GM19240 (cell line): ENCODE results near the gene MED4.
"Not testable (repeated sequence)": the region's sequence is repeated elsewhere in the genome, so short reads cannot be mapped to it uniquely, and the experiment has no call there.

Experiments used
- DNase-seq: peaks from one replicate; pipeline ENCODE4 v3.0.0; 2011; ENCODE audit warnings: low spot score; ENCODE audit not compliant: insufficient read length

The MED4 gene

DNA sequence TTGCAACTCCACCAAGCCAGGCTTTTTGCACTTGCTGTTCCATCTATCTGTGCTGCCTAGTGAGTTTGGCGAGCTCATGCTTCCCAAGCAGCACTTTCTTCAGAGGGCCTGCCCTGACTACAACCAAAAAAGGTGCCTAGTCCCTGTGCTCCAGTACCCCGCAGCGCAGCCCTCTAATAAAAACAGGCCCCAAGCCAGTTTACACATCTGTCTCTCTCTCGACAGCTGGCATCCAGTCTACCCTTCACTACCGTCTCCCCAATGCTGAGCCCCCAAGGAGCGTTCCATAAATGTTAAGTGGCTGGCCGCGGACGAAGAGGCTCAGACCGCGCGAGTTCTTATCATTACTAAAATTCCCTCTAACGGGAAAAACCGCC lies 512 bp downstream of the MED4 start:
- DNase-seq = no peak

DNA sequence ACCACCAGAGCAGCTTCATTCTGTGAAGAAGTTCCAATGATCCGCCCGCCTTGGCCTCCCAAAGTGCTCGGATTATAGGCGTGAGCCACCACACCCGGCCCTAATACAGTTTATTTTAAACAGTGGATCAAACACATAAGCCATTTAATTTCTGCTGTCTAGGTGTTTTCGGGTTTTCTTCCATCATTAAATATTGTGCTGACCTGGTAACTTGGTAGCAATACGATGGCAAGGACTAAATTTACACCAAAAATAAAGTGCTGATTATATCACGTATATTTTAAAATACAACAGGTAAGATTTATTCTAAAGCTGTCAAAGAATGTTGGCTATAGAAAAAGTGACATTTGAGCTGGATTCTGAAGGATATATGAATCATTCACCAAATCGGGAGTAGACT lies 1.3 kb downstream of the MED4 start:
- DNase-seq = no peak

GRCh38 chr13:48086272-48086671 lies 8.6 kb downstream of the MED4 start:
- DNase-seq = no peak

GRCh38 chr13:48081739-48082138 lies 13.2 kb downstream of the MED4 start:
- DNase-seq = no peak

DNA sequence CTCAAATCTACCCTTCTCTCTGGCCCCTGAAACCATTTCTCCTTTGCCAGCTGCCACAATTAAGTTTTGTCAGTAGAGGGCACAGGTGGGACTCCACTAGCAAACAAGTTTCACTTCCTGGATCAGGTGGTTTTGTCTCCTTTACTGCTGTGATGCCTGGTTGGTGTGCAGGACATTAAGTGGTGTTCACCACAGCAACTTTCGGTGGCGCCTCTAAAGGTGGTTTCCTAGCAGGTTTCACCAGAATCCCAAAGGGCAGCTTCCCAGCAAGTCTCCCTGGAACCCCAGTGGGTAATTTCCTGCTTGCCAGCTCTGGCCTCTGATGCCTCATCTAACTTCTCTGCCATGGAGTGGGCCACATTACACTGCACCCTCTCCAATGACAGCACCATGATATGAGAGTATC lies 16.6 kb downstream of the MED4 start:
- DNase-seq = peak; percentile 57

- DNase-seq = no peak
Observed at GRCh38 chr13:48074006-48074405, 20.9 kb downstream of the MED4 start.

DNA sequence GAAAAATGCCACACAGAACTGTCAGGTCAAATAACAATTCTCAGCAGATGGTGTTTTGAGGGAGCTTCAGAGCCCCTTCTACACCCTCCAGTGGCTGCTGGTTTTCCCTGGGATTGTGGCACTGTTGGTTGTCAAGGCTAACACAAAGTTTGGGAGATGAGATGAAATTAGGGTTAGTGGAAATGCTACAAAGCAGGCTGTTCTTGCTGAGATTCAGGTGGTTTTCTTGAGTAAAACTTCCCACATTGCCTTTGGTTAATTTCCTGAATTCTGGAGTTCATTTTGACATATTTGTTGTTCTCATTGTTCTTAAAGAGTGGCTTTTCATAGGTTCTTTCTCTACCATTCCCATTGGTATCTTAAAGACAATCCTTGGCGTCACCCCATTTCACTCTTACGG lies 22.1 kb downstream of the MED4 start:
- DNase-seq = no peak

GRCh38 chr13:48072304-48072703 lies 22.6 kb downstream of the MED4 start:
- DNase-seq = no peak

DNA sequence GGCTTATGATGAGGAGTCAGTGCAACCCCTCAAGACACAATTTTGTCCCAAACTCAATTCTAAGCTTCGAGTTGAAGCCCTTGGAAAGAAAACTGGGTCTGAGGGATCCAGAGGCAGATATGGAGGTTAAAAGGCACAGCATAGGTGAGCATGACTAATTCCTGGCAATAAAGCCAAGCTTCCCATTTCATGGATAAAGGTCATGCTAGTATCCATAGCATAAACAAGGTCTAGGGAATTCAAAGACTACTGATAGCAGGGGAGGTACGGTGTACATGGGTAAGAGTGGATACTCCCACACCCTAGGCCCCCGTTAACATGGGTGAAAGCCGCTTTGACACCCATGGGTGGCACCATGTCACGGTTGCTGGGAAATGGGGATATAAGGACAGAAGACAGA lies 24.0 kb downstream of the MED4 start:
- no peak for DNase-seq

- DNase-seq = no peak
Observed at GRCh38 chr13:48069573-48069972, 25.3 kb downstream of the MED4 start.

- DNase-seq = no peak
Observed at GRCh38 chr13:48068952-48069351, 26.0 kb downstream of the MED4 start.

DNA sequence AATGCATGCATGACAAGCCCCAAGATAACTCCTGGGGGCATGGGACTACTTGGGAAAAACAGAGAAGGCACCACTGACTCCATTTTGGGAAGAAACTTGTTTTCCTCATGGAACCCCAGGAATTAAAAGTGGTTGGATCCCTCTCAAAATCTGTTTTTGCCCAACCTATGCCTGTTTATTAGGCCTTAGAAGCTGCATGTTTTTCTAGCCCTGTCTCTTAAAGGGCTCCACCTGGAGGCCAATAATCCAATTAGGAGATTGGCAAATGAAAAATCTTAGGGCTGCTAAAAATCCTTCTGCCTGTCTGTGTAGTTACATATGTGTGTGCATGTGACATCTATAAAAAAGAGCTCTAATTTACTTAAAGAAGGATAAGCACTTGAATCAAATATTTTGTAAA lies 26.9 kb downstream of the MED4 start:
- no peak for DNase-seq

DNA sequence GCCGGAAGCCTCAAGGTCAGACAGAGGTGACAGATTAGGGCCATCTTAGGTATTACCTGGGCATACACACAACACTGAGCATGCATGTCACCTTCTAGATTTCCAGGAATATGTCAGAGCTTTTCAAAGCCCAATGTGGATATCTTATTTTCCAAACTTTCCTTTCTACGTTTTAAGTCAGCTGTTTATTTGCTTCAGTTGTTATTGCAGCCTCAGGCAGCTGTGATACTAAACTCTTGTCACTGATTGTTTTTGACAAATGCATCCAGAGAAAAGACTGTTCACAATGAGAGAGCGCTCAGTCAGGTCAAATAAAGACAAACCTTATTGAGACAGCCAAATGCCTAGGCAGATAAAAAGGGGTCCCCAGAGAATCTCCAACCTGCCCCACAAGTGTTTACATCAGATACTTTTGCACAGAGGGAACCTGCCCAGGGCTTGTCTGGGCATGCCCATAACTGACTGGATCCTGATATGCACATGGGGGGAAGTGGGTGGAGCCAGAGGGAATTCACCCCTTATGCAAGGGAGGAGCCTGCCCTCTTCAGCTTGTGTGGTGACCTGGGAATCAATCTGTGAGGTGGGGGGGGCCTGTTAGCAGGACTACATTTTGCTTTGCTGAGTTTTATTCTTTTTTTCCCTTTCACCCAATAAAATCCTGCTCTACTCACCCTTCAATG lies 28.5 kb downstream of the MED4 start:
- peak; percentile 4 for DNase-seq

- not testable (repeated sequence) for DNase-seq
Observed at GRCh38 chr13:48059951-48060350, 35.0 kb downstream of the MED4 start.

DNA sequence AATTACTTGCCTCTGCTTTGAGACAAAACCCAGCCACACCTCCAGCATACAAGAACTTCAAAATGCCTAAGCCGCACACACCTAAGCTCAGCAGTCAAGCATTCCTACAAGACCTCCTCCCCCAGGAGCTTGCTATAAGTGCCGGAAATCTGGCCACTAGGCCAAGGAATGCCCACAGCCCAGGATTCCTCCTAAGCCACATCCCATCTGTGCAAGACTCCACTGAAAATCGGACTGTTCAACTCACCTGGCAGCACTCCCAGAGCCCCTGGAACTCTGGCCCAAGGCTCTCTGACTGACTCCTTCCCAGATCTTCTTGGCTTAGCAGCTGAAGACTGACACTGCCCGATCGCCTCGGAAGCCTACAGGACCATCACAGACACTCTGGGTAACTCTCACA lies 36.4 kb downstream of the MED4 start:
- not testable (repeated sequence) for DNase-seq

- no peak for DNase-seq
Observed at GRCh38 chr13:48055712-48056111, 39.2 kb downstream of the MED4 start.

DNA sequence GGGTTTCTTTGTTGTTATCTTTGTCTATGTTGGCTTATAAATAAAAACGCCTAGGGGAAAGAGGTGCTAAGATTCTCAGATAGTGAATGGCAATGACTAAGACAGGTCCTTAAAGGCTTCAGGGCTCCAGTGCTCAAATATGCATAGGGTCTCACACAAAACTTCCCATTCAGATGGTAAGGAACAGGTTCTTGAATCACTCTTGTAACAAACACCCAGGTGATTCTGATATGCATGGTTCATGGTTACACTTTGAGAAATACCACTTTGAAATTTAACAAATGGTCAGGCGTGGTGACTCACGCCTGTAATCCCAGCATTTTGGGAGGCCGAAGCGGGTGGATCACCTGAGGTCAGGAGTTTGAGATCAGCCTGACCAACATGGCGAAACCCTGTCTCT lies 40.3 kb downstream of the MED4 start:
- DNase-seq = no peak

DNA sequence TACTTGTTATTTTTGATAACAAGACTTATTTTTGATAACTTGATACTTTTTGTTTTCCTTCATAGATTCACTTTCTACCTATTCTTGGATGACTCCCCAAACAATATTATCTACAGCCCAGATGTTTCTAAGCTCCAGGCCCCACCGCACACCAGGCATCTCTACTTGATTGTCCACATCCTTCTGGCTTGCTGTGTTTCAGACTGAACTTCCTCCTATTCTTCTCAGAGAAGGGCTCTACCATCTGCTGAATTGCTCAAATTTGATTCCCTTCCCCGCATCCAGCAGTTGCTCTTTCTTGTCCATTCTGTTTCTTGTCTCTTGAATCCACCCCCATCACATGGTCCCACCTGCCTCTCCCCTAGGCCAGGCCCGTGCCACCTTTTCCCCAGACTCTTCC lies 44.4 kb downstream of the MED4 start:
- no peak for DNase-seq

- DNase-seq = no peak
Observed at GRCh38 chr13:48043789-48044503, 51.0 kb downstream of the MED4 start.

- no peak for DNase-seq
Observed at GRCh38 chr13:48042894-48043293, 52.0 kb downstream of the MED4 start.

DNA sequence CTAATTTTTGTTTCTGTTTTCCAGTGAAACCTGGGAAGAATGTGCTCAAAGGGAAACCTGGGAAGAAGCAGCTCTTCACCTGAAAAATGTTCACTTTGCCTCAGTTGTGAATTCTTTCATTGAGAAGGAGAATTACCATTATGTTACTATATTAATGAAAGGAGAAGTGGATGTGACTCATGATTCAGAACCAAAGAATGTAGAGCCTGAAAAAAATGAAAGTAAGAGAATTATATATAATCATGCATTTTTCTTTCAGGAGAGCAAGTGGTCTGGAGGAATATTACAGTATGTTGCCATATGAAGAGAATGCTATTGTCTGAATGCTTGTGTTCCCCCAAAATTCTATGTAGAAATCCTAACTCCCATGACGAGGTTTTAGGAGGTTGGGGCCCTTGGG lies 54.0 kb downstream of the MED4 start:
- no peak for DNase-seq

DNA sequence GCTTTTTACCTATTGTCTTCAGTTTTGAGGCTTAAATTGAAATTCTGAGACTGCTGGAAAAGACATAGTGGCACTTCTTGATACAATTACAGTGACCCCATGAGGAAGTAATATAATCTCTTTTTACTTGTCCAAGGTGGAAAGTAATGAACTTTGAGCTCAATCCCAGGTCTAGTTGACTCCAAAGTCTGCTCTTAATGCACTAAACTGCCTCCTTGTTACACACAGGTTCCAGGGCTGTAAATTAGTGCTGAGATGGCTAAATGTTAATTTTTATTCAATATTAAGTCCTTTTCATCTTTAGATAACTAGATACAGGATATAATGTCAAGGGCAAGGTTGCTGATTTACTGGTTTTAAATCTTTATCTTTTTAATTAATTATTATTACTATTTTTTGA lies 54.9 kb downstream of the MED4 start:
- DNase-seq = no peak

- no peak for DNase-seq
Observed at GRCh38 chr13:48038761-48039160, 56.1 kb downstream of the MED4 start.
